Superior temporal gyrus (tissue), 1 donor: ENCODE results near the gene TEAD1.

Experiments used
- DNase-seq: peaks from one replicate; pipeline ENCODE4 v3.0.0-alpha.2; 2016; ENCODE audit errors: extremely low spot score

The TEAD1 gene

GRCh38 chr11:12764187-12764914 is 90.1 kb downstream of the TEAD1 start:
- DNase-seq = no peak

- peak; percentile 57 for DNase-seq
Observed at GRCh38 chr11:12765428-12765827, 91.2 kb downstream of the TEAD1 start.

DNA sequence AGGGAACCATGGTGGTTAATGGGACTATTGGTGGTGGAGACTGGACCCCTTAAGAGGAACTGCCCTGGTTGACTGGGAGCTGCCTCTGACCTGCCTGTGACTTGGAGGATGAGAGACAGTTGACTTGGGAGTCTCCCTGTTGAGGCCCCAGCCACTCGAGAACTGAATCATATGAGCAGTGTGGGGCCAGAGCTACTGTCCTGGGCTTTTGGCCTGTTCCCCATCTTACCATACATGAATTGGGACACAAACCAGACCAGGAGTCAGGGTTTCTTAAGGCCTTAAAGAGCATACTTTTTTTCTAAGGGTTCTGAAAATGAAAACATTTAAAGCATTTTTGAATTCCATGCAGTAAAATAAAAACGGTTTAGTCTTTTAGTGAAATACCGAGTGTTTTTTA is 92.8 kb downstream of the TEAD1 start:
- no peak for DNase-seq

DNA sequence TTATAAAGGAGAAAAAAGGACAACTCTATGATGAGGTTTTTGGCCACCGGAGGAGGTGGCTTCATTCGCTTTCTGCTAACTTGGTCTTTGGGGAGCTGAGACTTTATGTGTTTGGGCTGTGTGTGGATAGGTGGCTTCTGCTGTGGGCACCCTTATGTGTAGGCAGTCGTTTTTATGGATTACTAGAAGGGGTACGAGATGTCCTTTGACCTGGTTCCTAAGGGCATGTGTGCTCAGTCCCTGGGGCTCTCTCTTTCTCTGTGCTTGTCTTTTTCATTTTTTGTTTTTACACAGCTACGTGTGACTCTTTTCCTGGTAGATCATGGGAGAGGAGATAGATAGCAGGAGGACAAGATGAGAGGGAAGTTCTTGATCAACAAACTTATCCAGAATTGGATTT is 93.4 kb downstream of the TEAD1 start:
- no peak for DNase-seq

DNA sequence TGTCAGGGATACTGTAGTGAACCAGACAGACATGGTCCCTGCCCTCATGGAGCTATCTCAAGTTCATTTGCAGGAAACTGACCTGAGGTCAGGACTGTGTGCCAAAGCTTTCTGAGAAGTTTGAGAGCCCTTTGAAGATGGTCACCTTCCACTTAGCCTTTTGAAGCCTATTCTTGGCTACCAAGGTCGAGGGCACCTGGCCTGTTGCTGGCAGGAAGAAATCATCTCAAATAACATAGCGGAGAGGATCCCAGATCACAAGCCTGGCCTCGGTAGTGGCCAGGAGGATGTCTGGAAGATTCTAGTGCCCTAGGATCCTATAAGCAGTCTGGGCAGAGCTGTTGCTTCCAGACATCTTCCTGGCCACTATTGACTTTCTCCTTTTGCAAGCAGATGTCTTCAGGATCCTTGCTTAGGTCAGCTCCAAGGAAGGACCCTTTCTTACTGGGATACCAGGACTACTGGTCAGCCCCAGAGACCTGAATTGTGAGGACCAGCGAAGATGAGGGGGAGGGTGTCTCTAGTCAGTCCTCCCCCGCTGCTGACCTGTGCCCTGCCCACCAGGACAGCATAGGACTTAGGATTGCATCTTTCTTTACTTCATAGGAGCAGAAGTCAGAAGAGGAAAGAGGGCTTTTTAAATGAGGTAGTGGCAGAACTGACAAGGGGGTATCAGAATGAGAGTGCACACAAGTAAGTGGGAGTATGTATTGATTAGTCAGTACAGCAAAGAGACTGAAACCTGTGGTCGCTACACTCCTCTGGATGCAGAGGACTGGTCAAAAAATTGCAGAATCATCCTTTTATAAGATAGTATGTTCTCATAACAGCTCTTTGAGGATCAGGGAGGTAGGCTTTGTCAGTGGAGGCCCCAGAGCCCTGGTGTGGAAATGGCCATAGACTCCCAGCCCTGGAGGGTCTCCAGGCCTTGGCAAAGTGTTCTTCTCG is 94.8 kb downstream of the TEAD1 start:
- no peak for DNase-seq

DNA sequence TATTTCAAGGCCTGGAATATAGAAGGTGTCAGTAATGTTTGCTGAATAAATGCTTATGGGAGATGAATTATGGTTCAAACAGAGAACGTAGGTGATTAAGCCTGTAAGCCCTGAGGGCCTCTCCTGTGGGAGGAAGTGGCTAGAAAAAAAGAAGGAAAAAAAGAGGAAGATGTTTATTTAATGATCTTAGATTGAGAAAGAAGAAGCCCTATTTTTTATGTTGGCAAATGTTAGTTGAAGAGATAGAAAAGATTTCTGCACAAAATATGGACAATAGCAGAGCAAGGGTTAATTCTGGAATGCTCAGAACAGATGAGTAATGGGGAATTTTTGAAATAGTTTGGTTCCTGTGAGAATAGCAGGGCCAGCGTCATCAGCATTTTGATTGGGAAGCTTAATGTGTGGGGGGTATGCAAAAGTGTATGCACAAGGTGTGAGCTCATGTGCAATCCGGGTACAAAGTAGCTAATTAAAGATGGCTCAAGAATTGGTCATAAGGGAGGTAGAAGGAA is 95.7 kb downstream of the TEAD1 start:
- DNase-seq = no peak

- DNase-seq = no peak
Observed at GRCh38 chr11:12770435-12770834, 96.2 kb downstream of the TEAD1 start.

DNA sequence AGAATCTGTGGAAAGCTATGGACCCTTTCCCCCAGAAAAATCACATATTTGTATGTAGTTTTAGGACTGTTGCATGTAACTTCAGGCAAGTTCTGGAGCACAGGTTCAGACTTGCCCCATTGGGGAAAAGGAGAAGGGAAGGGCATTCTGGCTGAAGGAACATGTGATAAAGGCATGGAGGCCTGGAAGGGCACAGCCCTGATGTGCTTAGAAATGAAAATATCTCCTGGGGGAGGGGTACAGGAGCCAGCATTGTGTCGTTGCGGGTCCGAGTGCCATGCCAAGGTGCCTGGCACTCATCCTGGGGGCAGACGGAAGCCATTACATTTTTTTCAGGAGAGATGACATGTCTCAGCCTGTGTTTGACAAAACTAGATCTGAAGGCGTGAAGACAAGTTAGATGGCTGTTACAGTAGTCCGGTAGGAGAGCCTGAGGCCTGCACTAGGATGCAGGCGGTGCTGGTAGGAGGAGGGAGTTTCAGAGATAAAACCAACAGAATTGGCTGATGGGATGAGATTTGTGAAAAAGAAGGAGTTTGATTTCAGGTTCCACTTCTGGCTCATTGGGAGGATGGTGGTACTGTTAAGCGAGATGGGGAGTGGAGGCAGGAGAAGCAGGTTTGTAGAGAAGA is 96.9 kb downstream of the TEAD1 start:
- DNase-seq = no peak

DNA sequence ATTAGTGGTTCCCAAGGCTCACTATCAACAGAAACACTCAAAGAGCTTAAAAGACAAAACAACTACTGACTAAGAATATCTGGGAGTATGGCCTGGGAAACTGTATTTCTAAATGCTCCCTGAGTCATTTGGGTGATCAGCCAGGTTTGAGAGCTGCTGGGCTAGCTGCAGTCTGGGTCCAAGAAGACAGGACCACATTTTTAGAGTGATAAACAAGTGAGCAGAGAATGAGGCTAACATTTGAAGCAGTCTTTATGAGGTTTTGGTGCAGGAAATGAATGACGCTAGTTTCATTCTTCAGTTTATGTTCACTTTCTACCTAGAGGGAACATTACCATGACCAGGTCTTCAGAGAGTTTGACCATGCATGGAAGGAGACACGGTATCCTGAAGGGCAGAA is 97.7 kb downstream of the TEAD1 start:
- DNase-seq = no peak

DNA sequence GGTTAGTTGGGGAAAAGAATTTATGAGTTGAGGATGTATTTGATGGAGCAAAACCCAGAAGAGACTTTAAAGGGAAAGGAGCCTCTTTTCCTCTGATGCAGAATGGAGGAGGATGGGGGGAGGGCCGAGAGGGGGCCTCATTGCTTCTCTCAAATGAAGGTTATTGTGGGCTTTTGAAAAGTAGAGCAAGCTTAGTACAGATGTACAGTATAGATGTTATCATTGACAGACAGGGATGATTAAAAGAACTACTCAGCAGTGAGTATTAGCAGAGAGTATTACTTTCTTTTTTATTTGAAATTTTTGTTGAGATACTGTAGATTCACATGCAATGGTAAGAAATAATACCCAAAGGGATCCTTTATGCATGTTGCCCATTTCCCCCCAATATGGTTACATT is 98.1 kb downstream of the TEAD1 start:
- DNase-seq = no peak

DNA sequence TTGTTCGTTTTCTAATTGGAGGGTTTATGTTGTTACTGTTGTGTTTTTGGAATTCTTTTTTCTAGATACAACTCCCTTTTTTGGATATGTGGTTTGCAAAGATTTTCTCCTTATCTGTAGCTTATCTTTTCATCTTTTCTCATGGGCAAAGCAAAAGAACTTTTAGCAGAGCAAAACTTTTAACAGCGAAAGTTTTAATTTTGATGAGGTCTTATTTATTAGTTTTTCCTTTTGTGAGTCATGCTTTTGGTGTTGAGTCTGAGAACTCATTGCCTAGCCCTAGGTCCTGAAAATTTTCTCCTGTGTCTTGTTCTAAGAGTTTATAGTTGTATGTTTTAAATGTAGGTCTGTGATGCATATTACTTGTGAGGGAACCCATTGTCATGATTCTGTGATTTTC is 99.4 kb downstream of the TEAD1 start:
- no peak for DNase-seq

DNA sequence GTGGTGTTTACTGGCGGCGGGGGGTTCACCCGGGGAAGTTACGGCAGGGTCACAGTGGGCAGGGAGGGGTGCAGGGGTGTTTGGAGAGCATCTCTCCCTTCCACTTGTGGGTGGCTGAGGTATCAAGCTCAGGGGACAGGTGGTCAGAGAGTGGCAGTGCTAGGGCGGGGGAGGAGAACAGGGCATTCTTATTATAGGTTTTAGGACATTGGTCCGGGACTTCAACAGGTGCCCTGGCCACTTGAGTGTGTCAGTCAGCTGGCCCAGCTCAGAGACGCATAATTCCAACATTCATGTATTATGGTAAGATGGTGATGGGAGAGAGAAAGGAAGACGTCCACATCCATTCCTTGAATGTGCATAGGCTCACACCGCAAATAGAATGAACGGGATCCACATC is 101.7 kb downstream of the TEAD1 start:
- no peak for DNase-seq

GRCh38 chr11:12777208-12777874 is 103.1 kb downstream of the TEAD1 start:
- no peak for DNase-seq

DNA sequence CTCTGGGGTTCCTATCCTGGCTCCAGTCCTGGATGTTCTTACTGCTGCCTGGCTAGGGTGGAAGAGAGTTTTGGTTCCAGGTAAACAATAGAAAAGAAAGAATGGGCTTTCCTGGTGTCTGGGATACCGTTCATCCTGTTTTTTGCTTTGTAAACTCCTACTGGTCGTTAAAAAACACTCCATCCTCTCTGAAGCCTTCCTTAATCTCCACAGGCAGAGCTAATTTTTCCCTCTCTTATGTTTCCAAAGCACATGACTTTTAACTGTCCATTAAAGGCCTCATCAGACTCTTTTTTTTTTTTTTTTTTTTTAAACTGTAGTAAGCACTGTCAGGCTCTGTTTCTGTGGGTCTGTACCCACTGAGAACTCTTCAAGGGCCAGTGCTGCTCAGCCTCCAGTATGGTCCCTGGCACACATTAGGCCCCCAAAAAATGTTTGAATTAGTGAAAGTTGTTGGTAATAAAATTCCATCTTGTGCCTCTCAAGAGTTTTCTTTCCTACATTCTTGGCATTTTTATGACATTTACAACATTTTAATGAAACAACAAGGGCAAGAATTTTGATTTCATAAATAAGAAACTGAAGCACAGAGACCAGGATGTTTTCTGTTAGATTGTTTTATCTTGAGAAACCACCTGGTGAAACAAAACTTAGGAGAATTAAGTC is 104.2 kb downstream of the TEAD1 start:
- DNase-seq = no peak

DNA sequence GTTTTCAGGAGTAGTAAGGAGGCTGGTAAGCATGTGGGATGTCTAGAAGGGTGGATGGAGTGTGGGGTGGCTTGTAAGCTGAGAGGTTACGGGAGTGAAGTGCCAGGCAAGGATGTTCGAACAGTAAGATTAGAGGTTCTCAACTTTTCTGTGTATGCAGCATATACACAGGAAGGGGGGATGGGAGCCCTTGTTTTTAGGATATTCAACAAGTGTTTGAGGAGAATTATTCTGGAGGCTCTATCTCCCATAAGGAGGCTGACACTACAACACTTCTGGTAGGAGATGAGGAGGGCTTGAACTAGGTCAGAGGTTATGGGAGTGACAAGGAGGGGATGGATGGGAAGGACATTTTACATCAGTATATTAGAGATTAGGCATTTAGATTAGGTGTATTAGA is 109.5 kb downstream of the TEAD1 start:
- no peak for DNase-seq

- no peak for DNase-seq
Observed at GRCh38 chr11:12784445-12784844, 110.2 kb downstream of the TEAD1 start.

DNA sequence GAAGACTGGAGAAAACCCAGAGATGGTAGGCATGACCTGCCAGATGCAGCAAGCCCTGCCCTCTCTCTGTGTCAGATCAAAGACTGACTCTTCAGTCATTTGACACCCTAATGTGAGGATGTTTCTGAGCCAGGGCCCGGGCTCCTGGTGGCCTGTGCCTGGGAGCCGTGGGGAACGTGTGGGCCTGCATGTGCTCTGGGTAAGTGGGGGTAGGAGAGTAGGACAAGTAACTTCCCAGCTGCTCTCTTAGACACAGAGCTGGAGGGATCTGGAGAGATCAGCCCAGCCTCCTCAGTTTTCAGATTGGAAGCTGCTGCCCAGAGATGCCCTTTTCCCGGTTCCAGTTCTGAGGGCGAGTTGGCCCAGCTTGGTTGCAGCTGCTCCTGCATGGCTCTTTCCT is 110.8 kb downstream of the TEAD1 start:
- DNase-seq = no peak

GRCh38 chr11:12785901-12786300 is 111.7 kb downstream of the TEAD1 start:
- no peak for DNase-seq

GRCh38 chr11:12786450-12786849 is 112.2 kb downstream of the TEAD1 start:
- no peak for DNase-seq

GRCh38 chr11:12786891-12787290 is 112.7 kb downstream of the TEAD1 start:
- DNase-seq = no peak

DNA sequence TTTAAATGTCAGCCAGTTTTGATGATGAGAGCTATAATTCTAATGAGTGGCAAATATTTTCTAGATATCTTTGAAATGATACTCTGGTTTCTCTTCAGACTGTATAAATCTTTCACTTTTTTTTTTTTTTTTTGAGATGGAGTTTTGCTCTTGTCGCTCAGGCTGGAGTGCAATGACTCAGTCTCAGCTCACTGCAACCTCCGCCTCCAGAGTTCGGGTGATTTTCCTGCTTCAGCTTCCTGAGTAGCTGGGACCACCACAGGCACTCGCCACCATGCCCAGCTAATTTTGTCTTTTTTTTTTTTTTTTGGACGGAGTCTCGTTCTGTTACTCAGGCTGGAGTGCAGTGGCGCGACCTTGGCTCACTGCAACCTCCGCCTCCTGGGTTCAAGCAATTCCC is 113.6 kb downstream of the TEAD1 start:
- no peak for DNase-seq
